GM19438 (cell line): ENCODE results near the gene ADI1.
"Not testable (repeated sequence)": the region's sequence is repeated elsewhere in the genome, so short reads cannot be mapped to it uniquely, and the experiment has no call there.

Source experiments
- ATAC-seq: cut with Tn5 transposase; IDR thresholded peaks from one replicate; pipeline ENCODE4 v1.9.1; 2021; ENCODE audit warnings: low read depth; ENCODE audit not compliant: unreplicated experiment

The ADI1 gene

GRCh38 chr2:3451169-3451568 is 68.2 kb downstream of the ADI1 start:
- ATAC-seq: no peak

GRCh38 chr2:3450385-3451010 is 68.8 kb downstream of the ADI1 start:
- ATAC-seq: no peak

GRCh38 chr2:3449936-3450335 is 69.4 kb downstream of the ADI1 start:
- ATAC-seq: no peak

GRCh38 chr2:3449086-3449485 is 70.2 kb downstream of the ADI1 start:
- ATAC-seq: no peak

GRCh38 chr2:3448441-3448911 is 70.9 kb downstream of the ADI1 start:
- not testable (repeated sequence) for ATAC-seq

GRCh38 chr2:3447789-3448317 is 71.5 kb downstream of the ADI1 start:
- ATAC-seq: no peak
